ENCODE measurements around the gene RTN4RL1.
A peak's percentile ranks its signal among the peaks of the same experiment; 100 is the strongest.

RTN4RL1 gene, protein sequence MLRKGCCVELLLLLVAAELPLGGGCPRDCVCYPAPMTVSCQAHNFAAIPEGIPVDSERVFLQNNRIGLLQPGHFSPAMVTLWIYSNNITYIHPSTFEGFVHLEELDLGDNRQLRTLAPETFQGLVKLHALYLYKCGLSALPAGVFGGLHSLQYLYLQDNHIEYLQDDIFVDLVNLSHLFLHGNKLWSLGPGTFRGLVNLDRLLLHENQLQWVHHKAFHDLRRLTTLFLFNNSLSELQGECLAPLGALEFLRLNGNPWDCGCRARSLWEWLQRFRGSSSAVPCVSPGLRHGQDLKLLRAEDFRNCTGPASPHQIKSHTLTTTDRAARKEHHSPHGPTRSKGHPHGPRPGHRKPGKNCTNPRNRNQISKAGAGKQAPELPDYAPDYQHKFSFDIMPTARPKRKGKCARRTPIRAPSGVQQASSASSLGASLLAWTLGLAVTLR

DNA sequence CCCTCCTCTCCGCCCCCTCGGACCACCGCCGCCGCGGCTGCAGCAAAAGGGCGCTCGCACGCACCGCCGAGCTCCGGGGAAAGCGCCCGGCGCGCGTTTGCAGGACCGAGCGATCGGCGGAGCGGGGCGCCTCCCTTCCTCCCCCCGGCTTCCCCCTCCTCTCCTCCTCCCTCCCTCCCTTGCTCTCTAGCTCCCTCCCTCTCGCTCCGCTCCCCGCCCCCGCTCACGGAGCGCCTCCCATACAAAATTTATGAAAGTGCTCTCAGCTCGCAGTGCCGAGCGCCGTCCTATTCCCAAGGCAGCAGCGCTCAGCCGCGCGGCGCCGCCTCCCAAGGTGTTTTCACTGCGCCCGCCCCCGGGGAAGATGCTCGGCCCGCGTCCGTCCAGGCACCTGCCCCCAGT is at the start of gene RTN4RL1:
Gene RTN4RL1, minus strand, starts transcription at position 115 of the 402 bp plus-strand sequence. CDS start 469 bp downstream, outside the sequence.
- DNase-seq (ENCODE audit: low read depth, low spot score): peak; percentile 29

DNA sequence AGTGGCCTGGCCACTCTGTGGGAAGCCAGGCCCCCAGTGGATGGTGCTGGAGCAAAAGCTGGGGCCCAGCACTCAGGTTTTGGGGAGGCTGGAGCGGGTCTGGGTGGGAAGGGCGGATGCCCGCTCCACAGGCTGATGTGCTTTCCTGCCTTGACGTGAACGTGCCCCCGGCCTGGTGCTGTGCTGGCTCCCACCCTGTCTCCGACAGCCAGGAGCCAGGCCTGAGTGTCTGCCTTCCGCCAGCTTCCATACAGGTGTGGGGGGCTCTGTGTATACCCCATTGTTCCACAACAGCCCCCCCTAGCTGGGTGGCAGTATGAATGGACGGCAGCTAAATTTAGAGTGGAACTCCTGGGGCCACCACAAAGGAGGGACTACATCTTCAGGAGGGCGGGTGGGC is 49.8 kb upstream of the RTN4RL1 start:
- no peak for DNase-seq (ENCODE audit: low read depth, low spot score)

DNA sequence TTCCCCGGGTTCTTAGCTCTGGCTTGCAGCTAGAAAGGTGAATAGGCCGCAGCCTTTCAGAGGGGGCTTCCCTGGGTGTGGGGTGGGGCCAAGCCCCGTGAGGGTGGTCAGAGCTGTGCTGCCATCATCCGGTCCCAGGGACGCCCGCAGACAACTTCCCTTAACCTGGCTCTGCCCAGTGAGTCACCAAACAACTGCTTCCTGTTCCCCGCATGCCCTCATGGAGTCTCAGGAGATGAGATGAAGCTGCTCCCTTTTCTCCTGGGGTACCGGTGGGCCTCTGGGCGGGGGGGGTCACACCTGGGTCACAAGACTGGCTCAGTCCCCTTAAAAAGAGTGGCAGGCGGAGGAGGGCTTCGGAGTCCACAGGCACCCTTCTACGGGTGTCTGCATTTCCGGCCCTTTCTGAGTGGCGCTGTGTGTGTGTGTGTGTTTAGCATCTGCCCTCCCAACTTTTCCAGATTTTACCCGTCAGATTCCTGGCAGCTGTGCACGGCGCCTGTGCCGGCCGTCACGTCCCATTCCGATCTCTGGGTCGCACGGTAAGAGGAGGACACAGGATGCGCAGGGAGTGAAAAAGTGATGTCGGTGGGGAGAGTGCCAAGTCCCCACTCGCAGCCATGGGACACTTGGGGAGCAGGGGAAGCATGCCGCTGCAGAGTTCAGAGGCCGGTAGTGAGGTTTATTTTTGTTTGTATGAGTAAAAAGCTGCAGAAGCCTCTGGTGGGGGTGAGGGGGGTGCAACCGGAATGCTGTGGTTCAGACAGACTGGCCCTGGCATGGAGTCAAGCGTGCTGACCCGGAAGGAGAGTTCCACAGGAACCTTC is 46.5 kb upstream of the RTN4RL1 start:
- no peak for DNase-seq (ENCODE audit: low read depth, low spot score)

DNA sequence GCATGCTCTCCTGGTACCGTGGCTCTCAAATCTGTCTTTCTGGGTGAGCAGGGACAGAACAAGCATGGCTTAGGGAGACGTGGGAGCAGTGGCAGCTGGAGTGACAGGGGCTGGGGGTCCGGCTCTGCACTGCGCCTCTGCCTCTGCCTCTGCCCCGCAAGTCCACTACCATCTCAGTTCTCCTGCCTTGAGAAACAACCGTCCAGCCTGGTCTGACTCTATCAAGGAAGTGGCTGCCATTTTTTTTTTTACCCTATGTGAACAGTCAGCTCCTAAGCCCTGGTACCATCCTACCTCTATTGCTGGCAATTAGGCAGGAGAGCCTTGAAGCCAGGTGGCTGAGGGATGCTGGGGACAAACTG is 45.9 kb upstream of the RTN4RL1 start:
- no peak for DNase-seq (ENCODE audit: low read depth, low spot score)

DNA sequence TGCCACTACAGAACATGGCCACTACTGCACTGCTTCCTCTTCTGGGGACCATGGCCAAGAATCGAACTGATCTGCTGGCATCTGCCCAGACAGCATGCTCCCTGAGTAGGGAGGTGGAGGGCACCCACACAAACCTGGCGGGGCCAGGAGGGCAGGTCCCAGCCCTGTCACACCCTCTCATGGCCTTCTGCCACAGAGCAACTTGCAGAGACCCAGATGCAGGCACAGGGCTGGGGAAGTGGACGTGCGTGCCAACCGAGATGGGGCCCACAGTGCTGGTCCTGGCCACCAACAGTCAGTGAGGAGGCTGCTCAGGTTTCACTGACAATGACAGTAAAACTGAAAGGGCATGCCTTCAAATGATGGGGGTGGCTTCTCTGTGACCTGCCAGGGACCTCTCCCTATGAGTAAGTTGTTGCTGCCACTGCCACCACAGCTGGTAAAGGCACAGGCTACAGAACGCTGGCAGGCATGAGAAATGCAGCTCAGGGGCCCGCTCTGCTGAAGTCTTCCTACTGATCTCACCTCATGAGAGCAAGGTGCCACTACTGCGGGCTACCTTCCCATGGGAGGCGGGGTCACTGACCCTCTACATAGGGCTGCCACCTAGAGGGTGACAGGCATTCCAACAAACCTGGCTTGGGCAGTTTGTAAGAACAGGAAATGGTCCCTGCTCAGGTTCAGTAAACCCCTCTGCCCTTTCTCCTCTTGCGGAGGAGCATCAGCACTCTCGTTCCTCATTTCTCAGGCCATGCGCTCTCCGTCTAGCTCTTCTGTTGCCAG is 45.3 kb upstream of the RTN4RL1 start:
- DNase-seq (ENCODE audit: low read depth, low spot score): no peak

DNA sequence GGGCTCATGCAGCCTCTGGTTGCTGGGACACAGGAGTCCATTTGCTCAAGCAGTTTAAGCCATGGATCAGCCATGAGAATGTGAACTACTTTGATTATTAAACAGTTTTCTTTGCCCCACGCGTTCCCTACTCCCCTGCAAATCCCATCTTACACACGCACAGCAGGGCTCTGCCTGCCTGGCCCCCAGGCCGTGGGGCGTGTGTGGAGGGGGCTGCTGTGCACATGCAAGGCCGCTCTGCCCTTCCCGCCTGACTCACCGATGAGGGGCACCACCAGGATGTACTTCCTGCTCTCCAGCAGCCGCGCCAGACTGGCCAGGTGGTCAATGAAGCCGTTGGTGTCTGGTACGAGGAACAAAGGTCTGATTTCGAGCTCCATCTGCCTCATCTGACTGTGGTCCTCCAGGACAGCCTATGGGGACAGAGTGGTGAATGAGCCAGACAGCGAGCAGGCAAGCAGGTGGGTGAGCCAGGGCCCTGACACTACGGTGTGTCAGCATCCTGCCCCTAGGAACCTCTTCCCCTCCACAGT is 43.5 kb upstream of the RTN4RL1 start:
- DNase-seq (ENCODE audit: low read depth, low spot score): no peak

DNA sequence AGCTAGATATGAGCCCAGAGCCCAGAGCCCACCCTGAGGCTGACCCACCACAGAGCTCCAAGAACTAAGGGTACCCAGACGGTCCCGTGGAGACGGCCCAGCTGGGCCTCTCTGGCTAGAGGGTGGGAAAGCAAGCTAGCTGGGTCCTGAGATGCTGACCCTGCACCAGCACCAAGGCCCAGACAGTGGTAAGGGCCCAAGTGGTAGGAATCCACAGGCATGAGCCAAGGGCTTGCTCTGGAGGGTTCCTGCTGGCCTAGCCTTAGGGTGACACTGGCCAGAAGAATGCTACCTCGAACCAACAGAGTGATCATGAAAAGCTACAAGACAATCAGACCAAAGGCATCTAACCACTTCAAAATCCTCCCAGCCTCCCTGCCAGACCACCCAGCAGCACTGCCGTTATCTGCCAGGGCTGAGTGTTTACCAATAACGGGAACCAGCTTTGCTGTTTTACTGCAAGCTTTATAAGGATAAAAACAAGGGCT is 42.9 kb upstream of the RTN4RL1 start:
- no peak for DNase-seq (ENCODE audit: low read depth, low spot score)

DNA sequence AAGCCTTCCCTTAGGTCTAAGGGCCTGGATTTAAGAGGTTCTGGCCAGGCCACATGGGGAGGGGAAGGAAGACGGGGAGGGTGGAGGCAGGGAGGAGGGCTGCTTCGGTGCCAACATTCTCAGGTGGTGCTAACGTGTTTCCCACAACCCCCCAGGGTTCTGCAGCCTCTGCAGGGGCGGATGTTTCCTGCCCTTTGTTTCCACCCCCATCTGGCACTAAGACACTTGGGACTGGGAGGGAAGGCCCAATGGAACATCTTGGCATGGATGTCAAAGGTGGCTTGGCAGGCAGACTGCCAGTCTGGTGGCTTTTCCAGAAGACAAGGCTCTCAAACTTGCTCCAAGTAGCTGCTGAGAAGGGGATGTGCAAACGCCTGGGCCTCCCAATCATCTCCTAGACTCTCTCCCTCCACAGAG is 42.5 kb upstream of the RTN4RL1 start:
- DNase-seq (ENCODE audit: low read depth, low spot score): no peak

DNA sequence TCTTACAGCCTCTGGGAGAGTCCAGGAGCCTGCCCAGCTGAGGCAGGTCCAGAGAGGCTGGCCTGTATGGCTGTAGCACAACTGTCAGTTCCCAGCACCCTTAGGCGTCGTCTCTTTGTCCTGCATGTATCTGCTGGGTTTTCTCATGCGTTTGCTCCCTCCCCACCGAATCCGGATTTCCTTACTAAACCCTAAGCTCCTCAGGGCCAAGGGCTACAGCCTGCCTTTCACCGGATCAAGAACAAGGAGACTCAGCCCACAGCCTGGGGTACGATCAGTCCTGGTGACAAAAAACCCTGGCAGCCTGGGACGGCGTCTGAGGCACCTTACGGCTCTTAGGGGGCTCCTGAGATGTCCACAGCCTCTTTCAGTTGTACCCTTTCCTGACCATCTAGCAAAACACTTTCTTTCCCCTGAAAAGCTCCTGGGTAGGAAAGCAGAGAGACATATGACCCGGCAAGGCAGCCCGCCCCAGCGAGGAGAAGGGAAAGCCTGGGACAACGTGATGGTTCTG is 42.0 kb upstream of the RTN4RL1 start:
- DNase-seq (ENCODE audit: low read depth, low spot score): no peak

DNA sequence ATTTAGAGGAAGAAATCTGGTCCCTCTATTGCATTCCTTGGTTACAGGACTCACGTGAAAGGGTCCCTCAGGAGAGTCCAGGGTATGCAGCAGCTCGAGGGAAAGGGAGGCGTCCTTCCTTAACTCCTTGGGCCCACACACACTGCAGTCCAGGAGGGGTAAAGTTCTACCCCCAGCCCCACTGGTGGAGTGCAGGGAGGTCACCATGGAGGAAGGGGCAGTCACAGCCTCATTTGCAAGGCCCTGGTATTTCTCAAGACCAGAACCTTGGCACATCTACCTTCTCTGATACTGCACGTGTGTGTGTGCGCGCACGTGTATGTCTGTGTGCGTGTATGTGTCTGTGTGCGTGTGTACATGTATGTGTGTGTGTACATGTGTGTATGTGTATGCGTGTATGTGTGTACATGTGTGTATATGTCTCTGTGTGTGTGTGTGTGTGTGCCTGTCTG is 40.8 kb upstream of the RTN4RL1 start:
- DNase-seq (ENCODE audit: low read depth, low spot score): no peak

DNA sequence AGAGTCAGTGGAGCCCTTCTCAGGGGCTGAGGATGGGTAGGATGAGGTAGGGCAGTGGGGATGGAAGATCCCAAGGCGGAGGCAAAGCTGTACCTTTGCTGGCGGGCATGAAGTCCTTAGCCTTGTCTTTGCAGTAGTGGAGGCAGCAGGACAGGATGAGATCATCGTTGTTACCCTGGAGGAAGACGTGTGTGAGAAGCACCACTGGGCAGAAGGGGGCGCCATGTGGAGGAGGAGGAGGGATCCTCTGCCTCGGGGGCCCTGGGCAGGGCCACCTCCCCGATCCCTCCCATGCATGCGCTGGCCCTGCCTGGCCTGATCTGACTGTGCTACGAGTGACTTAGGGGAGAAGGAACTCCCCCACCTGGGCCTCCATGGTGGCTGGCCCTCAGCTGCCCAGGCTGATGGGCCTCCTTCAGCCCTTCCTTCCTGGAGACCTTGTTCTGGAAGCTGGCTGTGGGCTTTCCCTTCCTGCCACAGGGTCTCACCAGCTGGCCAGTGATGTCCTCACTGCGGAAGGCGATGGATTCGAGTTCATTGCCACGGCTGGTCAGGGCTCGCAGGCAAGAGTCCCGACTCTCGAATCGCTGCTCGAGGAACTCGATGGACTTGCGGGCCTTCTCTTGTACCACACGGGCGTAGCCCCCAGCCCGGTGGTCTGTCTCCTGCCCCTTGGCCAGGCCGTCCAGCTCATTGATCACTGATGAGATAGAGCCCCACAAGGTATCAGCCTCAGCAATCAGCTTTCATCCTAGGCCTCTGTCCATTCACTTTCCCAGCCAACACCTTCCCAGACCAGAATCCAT is 40.0 kb upstream of the RTN4RL1 start:
- no peak for DNase-seq (ENCODE audit: low read depth, low spot score)

DNA sequence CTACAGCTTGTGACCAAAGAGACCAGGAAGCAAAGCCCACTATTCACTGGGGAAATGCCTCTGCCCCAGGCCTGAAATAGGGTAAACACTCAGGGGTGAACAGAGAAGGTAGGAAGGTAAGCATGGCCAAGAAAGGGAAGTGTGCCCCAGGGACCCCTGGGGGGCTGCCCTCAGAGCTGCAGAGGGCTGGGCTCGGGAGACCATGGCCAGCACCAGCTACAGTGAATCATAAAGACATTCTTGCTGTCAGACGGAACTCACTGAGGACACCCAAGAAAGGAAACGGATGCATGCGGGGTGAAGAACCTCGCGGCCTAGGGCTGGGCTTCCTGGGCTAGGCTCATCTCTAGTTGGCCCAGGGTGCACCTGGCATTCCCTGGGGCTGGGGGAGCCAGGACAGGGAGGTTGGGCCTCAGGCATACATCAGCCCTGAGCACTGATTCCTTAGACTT is 39.4 kb upstream of the RTN4RL1 start:
- DNase-seq (ENCODE audit: low read depth, low spot score): no peak

DNA sequence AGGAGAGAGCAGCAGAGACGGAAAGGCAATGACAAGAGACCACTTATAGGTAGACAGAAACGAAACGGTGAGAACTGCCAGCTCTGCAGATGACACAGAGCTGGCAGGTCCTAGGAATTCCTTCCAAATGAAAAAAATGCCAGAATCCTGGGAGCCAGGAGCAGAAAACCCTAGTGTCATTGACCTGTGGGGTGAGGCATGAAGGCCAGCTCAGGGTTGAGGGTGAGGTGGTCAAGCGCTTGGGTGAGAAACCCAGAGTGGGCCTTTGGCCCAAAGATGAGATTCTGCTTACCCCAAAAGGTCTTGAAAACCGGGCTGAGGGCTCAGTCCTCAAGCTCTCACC is 39.0 kb upstream of the RTN4RL1 start:
- DNase-seq (ENCODE audit: low read depth, low spot score): no peak

DNA sequence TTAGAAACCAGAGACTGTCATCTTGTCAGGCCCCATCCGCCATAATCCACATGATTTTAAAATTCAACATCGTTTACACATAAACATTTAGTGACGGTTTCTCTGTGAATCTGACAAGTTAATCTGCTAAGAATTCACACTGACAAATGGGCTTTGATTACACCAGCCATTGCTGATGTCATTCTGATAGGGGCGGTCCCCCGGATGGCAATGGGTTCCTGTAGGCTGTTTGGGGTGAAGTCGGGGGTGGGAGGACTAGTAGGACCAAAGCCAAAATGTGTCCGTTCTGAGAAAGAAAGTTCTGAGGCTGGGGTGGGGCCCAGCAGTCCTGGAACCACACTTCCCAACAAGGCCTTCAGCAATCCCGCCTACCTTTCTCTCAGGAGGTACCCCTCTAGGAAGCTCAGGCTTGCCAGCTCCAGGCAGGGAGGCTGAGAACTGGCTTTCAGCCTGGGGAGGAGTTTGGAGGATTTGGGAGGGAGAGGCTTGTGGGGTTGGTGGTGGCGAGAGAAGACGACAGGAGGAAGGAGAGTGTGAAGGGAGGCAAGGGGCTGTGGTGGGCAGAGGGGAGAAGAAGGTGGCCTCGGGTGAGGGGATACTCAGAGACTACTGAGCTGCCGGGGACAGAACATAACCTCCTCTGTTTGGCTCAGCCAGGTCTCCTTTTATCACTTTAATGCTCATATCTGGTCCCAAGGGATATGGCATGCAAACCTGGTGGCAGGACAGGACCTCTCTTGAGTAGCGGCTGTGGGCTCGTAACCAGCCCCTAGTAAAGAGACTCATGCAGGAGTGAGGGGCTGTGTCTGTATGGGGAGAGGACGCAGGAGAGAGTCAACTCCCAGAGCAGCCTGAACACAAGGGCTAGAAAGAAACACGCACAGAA is 38.4 kb upstream of the RTN4RL1 start:
- DNase-seq (ENCODE audit: low read depth, low spot score): no peak

DNA sequence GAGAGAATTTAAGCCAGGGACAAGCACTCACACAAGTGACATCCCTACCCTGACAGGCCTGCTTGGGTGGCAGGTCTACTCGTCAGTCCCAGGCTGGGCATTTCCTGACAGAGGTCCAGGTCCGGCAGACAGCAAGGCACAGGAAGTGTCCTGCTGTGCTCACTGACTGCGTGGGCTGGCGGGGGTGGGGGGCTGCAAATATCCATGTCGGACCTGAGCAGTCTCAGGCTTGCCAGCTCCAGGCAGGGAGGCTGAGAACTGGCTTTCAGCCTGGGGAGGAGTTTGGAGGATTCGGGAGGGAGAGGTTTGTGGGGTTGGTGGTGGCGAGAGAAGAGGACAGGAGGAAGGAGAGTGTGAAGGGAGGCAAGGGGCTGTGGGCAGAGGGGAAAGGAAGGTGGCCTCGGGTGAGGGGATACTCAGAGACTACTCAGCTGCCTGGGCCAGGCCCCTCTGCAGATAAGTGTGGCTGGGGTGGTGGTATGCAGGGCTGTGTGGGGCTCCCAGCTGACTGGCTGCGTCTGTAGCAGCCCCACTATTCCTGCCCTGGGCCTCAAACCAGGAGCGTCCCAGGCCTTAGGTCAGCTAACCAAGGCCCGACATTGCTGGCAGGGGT is 37.5 kb upstream of the RTN4RL1 start:
- DNase-seq (ENCODE audit: low read depth, low spot score): no peak

DNA sequence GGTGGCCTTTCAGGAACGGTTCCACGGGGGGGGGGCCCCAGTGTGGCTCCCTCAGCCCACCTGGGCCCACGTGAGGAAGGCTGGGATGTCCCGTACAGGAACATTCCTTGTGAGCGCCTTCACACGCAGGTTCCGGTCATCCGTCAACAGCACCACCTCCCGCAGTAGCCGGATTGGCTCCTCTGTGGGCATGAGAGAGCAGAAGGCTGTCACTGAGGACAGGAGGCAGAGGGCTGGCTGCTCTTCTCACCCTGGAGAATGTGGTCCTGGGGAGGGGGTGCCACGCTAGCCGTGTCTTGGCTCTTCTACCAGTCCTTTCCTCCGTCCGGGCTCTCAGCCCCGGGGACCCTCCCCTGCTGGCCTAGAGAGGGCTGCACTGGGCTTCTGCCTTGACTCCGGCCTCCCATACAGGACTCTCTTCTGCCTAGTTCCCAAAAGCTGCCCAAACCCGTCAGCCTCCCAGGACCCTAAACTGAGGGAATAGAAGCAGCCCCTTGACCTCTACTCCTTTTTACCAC is 36.4 kb upstream of the RTN4RL1 start:
- DNase-seq (ENCODE audit: low read depth, low spot score): no peak

DNA sequence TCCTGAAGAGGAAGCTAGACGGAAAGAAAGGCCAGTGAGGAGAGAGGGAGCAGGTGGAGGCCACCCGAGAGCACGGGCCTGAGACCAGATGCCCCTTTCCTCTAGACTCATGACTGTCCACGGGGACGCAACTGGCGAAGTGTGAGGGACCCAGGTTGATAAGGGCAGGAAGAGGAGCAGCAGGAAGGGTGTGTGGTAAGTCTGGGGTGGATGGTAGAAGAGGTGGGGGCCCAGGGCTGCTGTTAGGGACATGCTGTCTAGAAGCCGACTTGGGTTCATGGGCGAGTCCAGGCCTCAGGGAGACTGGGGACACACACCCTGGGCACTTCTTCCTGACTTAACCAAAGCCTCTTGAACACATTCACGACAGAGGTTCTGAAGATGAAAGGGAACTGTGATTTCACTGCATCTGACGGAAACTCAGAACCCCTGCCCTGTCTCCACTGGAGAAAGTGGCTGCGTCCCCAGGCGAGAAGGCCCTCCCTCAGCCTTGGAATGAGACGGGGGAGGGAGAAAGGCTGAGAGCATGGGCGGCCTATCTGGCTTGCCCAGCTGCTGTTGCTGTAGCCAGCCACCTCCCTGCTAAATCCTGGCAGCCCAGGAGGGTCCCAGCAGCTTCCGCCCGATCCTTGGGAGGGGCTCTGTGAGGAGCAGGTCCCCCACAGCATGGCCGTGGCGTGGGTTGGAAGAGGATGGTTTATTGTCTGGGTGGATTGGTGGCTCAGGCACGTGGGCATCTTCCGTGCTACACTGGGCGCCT is 35.7 kb upstream of the RTN4RL1 start:
- DNase-seq (ENCODE audit: low read depth, low spot score): no peak

DNA sequence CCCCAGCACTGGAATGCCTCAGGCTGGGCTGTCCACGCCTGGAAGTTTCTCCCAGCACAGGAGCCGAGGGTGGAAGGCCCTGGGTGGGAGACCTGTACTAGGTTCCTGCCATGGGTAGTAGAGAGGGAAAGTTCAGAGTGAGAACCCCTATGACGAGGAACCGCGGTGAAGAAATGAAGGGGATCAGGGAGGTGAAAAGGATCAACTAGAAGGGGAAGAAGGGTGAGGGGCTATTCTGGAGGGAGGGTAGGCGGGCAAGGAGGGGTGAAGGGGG is 35.2 kb upstream of the RTN4RL1 start:
- DNase-seq (ENCODE audit: low read depth, low spot score): no peak
